Activated CD4-positive, alpha-beta T cell treated with anti-CD3 and anti-CD28 coated beads, Interleukin-2, amount 50 U/mL, for 16 hours (primary cell): ENCODE data around the gene IGF2BP1.
"Not testable (repeated sequence)": the region's sequence is repeated elsewhere in the genome, so short reads cannot be mapped to it uniquely, and the experiment has no call there.

Experiments used
- DNase-seq: peaks from one replicate; pipeline ENCODE4 v3.0.0-alpha.2; 2020

The IGF2BP1 gene

GRCh38 chr17:49063652-49064051 lies 66.5 kb downstream of the IGF2BP1 start:
- no peak for DNase-seq

GRCh38 chr17:49067163-49067562 lies 70.0 kb downstream of the IGF2BP1 start:
- DNase-seq, result no peak

GRCh38 chr17:49069585-49070273 lies 72.5 kb downstream of the IGF2BP1 start:
- no peak for DNase-seq

GRCh38 chr17:49071106-49071505 lies 73.9 kb downstream of the IGF2BP1 start:
- no peak for DNase-seq

GRCh38 chr17:49074851-49075540 lies 77.8 kb downstream of the IGF2BP1 start:
- no peak for DNase-seq

- DNase-seq, result no peak
Observed at GRCh38 chr17:49076573-49077384, 79.6 kb downstream of the IGF2BP1 start.

GRCh38 chr17:49078248-49078647 lies 81.1 kb downstream of the IGF2BP1 start:
- DNase-seq, result no peak

GRCh38 chr17:49079840-49080663 lies 82.9 kb downstream of the IGF2BP1 start:
- no peak for DNase-seq

DNA sequence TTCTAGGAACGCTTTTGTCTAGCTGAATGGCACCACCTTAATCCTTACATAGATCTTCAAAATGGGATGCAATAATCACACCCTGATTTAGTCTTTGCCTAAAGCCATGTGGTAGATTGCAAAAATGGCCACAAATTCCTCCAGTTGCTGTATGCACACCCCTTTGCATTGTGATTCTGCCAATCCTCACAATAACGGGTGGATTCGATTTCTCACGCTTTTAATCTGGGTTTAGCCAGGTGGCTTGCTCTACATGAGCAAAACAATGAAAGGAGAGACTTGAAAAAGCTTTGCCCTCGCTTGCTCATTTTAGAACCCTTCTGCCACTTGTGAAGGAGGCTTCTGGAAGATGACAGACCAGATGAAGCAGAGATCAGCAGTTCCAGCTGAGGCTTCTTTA lies 85.0 kb downstream of the IGF2BP1 start:
- DNase-seq, result no peak

GRCh38 chr17:49085046-49085445 lies 87.9 kb downstream of the IGF2BP1 start:
- not testable (repeated sequence) for DNase-seq

DNA sequence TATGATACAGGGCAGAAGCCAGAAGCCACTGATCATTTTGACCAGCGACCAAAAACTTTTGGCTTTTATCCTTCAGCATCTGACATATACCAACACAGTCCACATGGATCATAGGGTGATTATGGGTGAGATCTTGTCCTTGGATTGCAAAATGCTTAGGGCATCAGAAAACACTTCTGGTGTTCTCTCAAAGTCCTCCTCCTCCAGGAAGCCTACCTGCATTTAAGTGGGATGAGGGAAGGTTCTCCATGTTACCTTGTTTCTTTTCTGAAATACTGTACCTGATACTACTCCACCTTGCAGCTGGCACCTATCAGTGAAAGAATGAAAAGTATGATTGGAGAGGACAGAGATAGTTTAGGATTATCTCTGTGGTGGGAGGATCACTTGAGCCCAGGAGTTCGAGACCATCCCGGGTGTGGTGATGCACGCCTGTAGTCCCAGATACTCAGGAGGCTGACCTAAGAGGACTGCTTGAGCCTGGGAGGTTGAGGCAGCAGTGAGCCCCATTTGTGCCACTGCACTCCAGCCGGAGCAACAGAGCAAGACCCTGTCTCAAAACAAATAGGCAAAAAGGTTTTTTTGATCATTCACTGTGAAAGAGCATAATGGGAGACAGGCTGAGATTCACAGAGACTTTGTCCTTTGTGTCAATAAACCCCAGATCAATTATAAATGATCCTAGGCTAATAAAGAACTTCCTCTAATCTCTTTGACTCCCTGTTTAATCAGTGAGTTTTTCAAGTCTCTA lies 88.6 kb downstream of the IGF2BP1 start:
- no peak for DNase-seq

GRCh38 chr17:49086316-49086605 lies 89.1 kb downstream of the IGF2BP1 start:
- DNase-seq, result no peak

GRCh38 chr17:49086649-49087048 lies 89.5 kb downstream of the IGF2BP1 start:
- no peak for DNase-seq

DNA sequence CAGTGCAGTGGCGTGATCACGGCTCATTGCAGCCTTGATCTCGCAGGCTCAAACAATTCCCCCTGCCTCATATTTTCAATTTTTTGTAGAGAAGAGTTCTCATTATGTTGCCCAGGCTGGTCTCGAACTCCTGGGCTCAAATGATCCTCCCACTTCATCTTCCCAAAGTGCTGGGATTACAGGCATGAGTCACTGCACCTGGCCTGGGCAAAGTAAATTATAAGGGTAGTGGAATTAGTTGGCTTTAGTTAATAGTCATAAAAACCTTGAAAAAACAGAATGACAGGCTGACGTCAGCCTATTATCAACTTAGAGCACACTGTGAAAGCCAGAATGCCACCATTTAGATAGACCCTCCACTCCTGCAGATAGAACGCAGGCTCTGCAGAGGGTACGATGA lies 91.9 kb downstream of the IGF2BP1 start:
- DNase-seq, result no peak

GRCh38 chr17:49090878-49091594 lies 93.9 kb downstream of the IGF2BP1 start:
- no peak for DNase-seq

DNA sequence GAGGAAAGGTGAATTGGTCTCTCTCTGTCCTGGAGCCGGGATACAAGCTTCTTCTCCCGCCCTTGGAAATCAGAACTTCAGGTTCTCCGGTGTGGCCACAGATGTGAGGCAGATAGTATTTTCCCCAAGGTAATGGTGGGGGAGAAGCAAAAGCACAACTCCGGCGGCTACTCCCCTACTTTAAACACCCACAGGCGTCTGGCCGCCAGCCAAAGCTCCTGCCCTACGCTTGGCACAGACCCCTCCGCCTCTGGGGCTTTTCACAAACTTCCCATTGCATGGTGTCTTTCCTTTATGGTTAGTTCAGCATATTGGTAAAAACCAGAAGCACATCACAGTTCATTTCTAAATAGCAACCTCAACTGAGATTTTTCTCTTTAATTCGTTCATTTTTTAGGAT lies 95.9 kb downstream of the IGF2BP1 start:
- DNase-seq, result no peak

GRCh38 chr17:49100601-49101000 lies 103.4 kb downstream of the IGF2BP1 start:
- no peak for DNase-seq

- DNase-seq, result no peak
Observed at GRCh38 chr17:49101054-49101534, 103.9 kb downstream of the IGF2BP1 start.

GRCh38 chr17:49103360-49103759 lies 106.2 kb downstream of the IGF2BP1 start:
- not testable (repeated sequence) for DNase-seq

- DNase-seq, result no peak
Observed at GRCh38 chr17:49104511-49105074, 107.4 kb downstream of the IGF2BP1 start.
